ENCODE data around the gene TNNI2. TPM values are rescaled to one million over a fixed set of nuclear protein-coding genes. Genes with fewer than 3 reads are reported as not detected.

The TNNI2 gene
- total RNA-seq, 1 experiment from 2014 or later, result 0.55 TPM

- ATAC-seq (0 out of 2 replicates have a peak, but pooled peaks have one; percentile 11), DNase-seq (peak; percentile 33)
- Histone ChIP-seq H3K36me3 (ENCODE audit: low read depth, low read length) (no peaks in the 10 kb centered on the region), H3K79me2 (ENCODE audit: low read length) (no peaks in the 10 kb centered on the region), H3K4me1 (ENCODE audit: insufficient read depth, low read length) (peaks cover 24% of the 10 kb centered on the region), H3F3A (ENCODE audit: low read length, unreplicated experiment) (no peaks in the 10 kb centered on the region), H3K9me2 (replicated peaks; ENCODE audit: low read length) (no peaks in the 10 kb centered on the region), H3K27me3 (ENCODE audit: low read length) (no peaks in the 10 kb centered on the region), H3K4me3 (ENCODE audit: low read length) (no peak overlapping the region), H2AFZ (ENCODE audit: low read length) (no peak overlapping the region), H3K27ac (ENCODE audit: low read length) (no peak overlapping the region), H3K9me3 (ENCODE audit: low read length) (no peaks in the 10 kb centered on the region), H3K4me2 (ENCODE audit: low read length) (no peak overlapping the region), H3K9ac (ENCODE audit: low read length) (no peak overlapping the region), H4K20me1 (ENCODE audit: low read length) (no peaks in the 10 kb centered on the region)
- POLR2A ChIA-PET (ENCODE audit: unreplicated experiment), result no interaction called here
- BruUV-seq (replicated peaks), result no TSS peak
- intact Hi-C loops (cut with micrococcal nuclease), result loop anchor here (10.0 kb wide), 1 partner anchor 317 kb away; no protein-coding TSS in a partner anchor
- TF ChIP-seq EZH2phosphoT487 (IDR thresholded peaks at IDR 0.05; ENCODE audit: borderline replicate concordance, low read length) (no peak), EZH2 (IDR thresholded peaks at IDR 0.05; ENCODE audit: low read length, unreplicated experiment) (no peak), CTCF (conservative IDR thresholded peaks at IDR 0.05; ENCODE audit: low read depth, low read length) (peak; percentile 75)
- CTCF ChIA-PET, result no interaction called here
Measured at GRCh38 chr11:1837171-1838076, 1.4 kb upstream of the TNNI2 start.

DNA sequence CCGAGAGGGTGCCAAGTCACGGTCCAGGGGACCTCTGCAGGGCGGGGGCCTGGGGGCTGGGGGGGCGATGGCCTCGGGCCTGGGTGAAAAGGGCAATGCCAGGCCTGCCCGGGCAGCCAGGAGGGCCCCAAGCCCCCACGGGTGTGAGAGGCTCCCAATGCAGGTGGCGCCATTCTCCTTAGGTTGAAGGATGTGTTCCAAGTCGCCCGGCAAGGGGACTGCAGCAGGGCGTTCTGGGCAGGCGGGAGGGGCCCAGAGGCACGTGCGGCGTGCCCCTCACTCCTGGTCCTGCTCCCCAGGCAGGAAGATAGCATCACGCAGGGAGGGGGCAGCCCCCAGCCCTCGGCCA is 730 bp upstream of the TNNI2 start:
- Histone ChIP-seq H3K27me3 (ENCODE audit: low read length) (no peaks in the 10 kb centered on the region), H3K36me3 (ENCODE audit: low read depth, low read length) (no peaks in the 10 kb centered on the region), H3K4me2 (ENCODE audit: low read length) (no peak overlapping the region), H3K9me3 (ENCODE audit: low read length) (no peaks in the 10 kb centered on the region), H3K4me1 (ENCODE audit: insufficient read depth, low read length) (peaks cover 19% of the 10 kb centered on the region), H3F3A (ENCODE audit: low read length, unreplicated experiment) (no peaks in the 10 kb centered on the region), H3K27ac (ENCODE audit: low read length) (no peak overlapping the region), H2AFZ (ENCODE audit: low read length) (no peak overlapping the region), H3K4me3 (ENCODE audit: low read length) (no peak overlapping the region), H3K9me2 (replicated peaks; ENCODE audit: low read length) (no peaks in the 10 kb centered on the region), H4K20me1 (ENCODE audit: low read length) (no peaks in the 10 kb centered on the region), H3K9ac (ENCODE audit: low read length) (no peak overlapping the region), H3K79me2 (ENCODE audit: low read length) (no peaks in the 10 kb centered on the region)
- POLR2A ChIA-PET (ENCODE audit: unreplicated experiment), result no interaction called here
- intact Hi-C loops (cut with micrococcal nuclease), result loop anchor here (10.0 kb wide), 1 partner anchor 317 kb away; no protein-coding TSS in a partner anchor
- no TSS peak for BruUV-seq (replicated peaks)
- CTCF ChIA-PET, result no interaction called here
- no peak for ATAC-seq
- TF ChIP-seq CTCF (conservative IDR thresholded peaks at IDR 0.05; ENCODE audit: low read depth, low read length) (no peak), EZH2phosphoT487 (IDR thresholded peaks at IDR 0.05; ENCODE audit: borderline replicate concordance, low read length) (no peak), EZH2 (IDR thresholded peaks at IDR 0.05; ENCODE audit: low read length, unreplicated experiment) (no peak)
- DNase-seq, result no peak

All from PC-3 (cell line).